NCI-H2171 (cell line): Measurements from ENCODE around the gene PANX1.
"Not testable (repeated sequence)": the region's sequence is repeated elsewhere in the genome, so short reads cannot be mapped to it uniquely, and the experiment has no call there.

Source experiments
- DNase-seq: peaks from one replicate; lab custom pipeline; 2025; lab: John Stamatoyannopoulos, UW

The PANX1 gene, protein sequence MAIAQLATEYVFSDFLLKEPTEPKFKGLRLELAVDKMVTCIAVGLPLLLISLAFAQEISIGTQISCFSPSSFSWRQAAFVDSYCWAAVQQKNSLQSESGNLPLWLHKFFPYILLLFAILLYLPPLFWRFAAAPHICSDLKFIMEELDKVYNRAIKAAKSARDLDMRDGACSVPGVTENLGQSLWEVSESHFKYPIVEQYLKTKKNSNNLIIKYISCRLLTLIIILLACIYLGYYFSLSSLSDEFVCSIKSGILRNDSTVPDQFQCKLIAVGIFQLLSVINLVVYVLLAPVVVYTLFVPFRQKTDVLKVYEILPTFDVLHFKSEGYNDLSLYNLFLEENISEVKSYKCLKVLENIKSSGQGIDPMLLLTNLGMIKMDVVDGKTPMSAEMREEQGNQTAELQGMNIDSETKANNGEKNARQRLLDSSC

DNA sequence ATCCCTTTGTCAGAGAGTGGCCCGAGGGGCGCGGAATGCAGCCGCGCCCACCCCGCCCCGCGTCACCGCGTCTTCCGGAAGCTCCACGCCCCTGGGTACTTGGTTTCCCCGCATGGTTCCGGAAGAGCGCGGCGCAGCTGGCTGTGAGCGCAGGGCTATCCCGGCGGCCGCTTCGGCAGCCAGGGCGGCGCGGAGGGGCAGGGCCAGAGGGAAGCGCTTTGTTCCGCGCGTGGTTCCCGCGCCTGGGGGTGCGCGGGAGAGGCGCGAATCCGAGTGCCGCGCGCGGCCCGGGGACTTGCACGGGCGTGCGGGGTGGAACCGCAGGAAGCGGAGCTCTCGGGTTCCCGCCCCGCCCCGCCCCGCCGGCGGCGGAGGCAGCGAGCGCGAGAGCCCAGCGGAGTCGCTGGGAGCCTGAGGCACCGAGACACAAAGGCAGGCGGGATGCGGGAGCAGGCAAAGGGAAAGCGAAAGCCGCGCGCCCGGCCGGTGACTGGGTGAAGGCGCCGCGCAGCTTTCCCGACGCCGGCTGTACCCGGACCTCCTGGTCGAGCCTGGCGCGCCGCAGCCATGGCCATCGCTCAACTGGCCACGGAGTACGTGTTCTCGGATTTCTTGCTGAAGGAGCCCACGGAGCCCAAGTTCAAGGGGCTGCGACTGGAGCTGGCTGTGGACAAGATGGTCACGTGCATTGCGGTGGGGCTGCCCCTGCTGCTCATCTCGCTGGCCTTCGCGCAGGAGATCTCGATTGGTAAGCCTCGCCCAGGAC, at the start of gene PANX1:
TSS of gene PANX1 (plus strand) at position 96 of the 766 bp plus-strand sequence. CDS start at position 568, 472 bp downstream.
- DNase-seq: peak; percentile 82

DNA sequence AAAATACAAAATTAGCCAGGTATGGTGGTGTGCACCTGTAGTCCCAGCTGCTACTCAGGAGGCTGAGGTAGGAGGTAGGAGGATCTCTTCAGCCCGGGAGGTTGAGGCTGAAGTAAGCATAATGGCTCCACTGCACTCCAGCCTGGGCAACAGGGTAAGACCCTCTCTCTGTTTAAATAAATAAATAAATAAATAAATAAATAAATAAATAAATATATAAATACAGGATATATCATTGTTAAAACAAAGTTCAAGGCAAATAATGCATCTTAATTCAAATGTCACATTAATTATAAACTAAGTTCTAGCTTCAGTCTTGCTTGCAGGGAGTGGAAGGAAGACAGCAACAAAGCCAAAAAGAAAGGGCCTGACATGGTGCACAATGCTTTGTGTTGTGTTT, 44.5 kb upstream of the PANX1 start:
- no peak for DNase-seq

DNA sequence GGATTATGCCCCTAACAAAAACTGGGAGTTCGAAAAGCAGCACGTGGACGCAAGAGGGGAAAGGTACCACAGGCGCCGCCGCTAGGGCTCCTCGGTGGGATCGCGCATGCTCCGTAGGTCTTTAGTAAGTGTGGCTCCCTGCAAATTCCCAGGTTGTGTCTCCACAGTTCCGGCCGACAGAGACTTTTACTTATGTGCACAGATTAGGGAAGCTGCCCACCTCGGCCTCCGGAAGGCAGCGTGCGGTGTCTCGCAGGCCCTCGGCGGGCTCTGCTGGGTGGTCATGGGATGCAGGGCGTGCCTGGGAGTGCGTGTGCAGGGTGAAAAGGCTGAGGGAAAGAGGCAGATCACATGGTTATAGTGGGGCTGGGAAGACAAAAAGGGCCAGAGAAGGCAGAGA, 39.7 kb upstream of the PANX1 start:
- DNase-seq: no peak

DNA sequence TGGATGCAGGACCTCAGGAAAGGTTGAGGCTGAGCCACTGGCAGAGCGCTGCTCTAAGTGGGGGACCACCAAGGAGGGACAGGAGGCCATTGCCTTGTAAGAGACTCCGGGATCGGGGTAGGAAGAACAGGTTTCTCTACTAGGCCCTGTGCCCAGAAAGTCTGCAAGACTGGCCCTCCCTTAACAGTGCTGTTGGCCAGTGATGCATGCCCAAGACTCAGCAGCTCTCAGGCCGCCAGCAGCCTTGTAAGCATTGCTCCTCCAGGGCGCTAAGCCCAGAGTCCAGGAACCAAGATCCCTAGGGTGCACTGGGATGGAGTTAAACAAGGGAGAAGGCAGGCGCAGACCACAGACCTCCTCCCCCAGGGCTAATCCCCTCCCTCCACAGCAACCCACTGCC, 39.3 kb upstream of the PANX1 start:
- DNase-seq: no peak

DNA sequence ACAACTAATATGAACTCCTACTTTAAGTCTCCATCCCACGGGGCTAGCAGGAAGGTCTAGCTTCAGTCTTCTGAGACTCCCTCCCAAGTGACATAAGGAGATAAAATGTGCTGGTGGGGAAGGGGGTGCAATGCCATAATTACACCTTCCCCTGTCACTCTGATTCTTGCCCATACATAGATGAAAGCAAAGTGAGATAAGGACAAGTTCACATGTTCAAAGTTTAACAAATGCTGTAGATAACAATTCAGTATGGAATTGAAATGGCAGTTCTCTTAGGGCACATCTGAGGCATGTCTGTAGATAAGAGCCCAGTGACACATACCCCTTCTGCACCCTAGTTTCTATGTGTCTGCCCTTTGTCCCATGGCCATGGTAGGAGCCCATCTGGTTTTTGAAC, 38.2 kb upstream of the PANX1 start:
- no peak for DNase-seq

DNA sequence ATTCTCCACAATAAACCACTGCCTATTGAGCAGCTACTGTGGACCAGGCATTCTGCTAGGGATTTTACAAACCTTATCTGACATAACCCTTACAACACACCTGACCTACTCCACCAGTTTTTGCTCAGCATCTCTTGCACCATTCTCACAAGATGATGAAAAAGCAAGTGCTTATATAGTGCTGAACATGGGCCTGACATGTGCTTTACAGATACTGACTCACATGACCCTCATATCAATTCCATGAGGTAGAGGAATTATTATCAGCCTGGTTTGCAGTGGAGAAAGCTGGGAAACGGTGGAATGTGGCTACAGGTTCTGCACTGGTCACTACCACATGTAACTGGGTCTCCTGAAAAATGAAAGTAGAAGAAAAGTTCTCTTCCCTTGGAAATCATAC, 37.5 kb upstream of the PANX1 start:
- no peak for DNase-seq

DNA sequence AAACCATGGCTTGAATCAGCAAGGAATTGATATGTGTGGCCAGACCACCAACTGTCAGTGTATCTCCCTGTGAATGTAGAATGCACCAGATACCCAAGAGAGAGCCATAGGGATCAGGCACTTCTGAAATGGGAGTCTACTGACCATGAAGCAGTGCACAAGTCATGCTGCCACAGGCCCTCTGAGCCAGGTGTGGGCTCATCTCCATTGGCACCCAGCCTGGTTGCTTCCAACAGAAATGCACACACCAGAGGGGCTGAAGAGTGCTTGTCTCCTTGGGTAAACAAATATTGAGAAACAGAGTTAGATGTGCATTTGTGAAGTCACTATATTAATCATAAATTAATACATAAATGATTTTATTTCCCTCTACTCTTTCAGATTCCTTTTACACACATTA, 28.4 kb upstream of the PANX1 start:
- no peak for DNase-seq

DNA sequence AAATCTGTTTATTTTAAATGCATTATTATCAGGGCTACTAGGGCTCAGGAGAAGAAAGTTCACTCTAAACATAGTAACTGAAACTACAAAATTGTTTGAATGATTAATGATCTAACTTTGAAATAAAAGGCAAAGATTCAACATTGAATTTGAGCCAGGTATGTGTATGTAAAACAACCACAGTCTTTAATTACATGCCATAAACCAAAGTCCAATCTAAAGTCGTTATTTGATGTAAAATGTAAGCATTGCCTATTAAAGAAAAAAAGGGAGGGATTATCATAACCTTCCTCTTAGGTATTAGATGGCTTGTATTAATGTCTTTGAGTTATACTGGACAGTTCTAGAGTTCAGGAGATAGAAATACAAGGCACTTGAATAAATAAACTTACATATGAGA, 25.2 kb upstream of the PANX1 start:
- no peak for DNase-seq

DNA sequence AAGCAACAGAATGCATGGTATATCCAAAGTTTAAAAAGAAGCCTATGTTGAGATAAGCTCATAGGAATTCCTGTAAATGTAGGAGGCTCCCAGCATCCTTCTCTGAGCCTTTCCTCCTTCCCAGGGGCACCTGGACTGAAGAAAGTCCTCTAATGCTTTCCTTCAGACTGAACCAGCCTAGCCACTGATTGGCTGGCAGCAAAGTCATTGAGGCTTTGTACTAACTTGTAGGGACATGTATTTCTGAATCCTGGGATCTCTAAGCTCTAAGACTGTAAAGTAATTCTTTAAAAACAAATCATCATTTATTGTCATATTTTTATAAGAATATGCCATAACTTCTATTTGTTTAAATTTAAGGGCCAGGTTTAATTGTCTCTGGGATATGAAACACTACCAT, 23.9 kb upstream of the PANX1 start:
- no peak for DNase-seq

DNA sequence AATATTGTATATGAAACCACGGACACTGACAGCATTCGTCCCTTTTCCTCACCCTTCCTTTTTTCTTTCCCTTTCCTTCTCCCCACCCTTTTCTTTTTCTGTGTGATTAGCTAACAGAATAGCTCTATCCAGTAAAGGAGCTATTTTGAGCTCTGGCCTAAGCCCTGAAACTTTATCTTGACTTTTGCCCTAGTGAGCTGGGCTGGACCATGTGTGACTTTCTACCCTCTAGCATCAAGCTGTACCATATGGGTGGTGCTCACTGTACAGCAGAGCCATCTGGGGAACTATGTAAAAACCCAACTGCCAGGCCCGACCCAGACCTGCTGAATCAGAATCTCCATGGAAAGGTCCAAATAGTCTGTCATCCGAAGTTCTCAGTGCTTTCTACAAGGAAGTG, 21.9 kb upstream of the PANX1 start:
- no peak for DNase-seq

DNA sequence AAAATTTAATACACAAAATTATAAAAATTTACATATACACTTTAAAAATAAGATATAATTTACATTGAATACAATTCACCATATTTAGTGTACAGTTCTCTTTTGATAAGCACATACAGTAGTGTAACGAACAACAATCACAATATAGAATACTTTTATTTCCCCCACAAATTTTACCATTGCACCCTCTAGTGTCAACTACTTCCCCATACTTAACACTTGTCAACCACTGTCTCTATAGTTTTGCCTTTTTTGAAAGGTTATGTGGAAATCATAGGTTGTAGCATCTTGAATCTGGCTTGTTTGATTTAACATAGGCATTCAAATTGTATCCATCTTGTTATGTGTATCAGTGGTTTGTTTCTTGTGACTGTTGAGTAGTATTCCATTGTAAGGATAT, 21.3 kb upstream of the PANX1 start:
- no peak for DNase-seq

DNA sequence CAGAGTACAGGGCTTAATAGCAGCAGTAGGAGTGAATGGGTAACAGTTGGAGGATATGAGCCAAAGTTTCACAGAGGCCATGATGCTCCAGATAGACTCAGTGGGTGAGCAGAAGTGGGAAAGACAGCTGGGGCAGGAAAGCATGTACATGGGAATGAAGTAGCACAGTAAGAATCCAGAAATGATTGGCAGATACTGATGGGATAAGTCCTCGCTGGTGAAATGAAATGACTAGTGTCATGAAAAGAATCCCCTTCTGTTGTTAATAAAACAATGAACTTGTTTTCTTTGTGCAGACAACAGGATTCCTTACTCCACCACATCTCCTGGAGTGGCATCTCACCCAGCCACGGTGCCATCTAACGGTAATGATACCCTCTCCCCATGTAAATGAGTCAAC, 17.4 kb upstream of the PANX1 start:
- DNase-seq: no peak

DNA sequence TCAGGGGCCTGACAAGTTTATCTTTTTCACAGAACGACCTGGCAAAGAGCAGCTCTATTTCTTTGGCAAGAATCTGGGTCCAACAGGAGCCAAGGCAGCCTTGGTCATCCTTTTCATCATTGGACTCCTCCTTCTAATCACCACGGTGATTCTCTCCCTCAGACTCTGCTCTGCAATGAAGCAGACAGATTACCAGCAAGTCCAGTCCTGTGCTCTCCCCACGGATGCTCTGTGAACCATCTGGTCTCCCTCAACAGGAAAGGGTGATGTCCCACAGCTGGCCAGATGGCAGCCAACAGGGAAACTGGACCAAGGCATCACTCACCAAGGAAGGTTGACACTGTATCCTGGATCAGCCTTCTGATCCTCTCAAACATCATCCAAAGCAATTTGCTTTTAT, 17.0 kb upstream of the PANX1 start:
- DNase-seq: no peak

DNA sequence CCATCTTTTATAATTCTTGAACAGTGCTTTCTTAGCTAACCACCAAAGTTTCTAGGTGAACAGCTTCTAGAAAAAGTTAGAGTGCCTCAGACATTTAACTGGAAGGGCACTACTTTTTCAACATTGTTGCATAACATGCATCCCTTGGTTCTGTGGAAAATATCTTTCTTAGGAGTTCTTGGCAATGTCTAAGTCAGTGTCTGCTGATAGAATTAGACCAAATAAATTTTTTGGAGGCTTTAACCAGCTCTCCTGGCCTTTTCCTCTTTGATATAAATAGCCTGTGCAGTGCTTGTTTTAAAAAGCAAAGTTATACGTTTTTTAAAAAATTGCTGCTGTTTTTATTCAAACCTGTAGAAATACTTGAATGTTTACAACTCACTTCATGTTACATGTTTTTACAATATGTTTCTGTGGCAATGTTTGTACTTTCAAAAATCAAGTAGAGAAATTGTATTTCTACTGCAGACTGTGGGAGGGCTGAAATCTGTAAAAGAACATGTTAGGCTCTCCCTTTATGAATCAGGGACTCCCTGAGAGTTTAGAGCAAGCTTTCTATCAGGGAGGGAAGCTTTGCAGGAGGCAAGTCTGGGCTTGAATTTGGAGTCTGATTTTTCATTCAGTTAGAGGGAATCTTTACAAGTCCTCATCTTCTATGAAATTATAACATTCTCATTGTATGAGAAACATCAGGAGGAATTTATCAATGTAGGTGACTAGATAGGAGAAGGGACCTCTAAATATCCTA, 16.3 kb upstream of the PANX1 start:
- no peak for DNase-seq

DNA sequence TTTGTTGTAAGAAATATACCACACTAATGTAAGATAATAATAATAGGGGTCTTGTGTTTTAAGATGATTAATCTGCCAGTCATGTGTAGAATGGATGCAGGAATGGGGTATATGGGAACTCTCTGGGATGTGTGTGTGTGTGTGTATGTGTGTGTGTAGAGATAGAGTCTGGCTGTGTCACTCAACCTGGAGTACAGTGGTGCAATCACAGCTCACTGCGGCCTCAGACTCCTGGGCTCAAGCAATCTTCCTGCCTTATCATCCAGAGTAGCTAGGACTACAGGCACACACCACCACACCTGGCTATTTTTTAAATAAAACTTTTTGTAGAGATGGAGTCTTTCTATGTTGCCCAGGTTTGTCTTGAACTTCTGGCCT, 11.5 kb upstream of the PANX1 start:
- no peak for DNase-seq

DNA sequence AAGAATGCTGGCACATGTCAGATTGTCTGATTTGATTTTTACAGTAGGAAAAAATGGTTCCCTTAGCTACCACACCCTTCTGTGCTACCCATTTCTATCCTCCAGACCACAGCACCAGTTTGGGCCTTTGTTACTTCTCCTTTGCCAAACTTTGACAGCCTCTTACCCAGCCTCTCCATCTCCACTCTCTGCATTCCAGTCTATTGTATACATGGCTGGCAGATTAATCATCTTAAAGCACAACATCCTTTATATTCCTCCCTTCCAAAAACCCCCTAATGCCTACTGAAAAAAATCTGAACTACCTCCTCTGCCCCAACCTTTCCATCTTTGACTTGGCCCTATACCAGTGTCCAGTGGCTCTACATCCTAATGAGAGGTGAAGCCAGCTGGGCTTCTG, 10.8 kb upstream of the PANX1 start:
- DNase-seq: no peak

DNA sequence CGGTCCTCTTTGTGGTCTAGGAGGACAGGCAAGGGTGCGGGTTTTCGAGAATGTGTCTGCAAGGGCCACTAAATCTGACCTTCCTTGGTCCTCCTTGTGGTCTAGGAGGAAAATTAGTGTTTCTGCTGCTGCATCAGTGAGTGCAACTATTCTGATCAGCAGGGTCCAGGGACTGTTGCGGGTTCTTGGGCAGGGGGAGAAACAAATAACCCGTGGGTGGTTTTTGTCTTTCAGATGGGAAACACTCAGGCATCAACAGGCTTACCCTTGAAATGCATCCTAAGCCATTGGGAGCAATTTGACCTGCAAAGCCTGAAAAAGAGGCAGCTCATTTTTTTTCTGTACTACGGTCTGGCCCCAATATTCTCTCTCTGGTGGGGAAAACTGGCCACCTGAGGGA, 9.0 kb upstream of the PANX1 start:
- not testable (repeated sequence) for DNase-seq

DNA sequence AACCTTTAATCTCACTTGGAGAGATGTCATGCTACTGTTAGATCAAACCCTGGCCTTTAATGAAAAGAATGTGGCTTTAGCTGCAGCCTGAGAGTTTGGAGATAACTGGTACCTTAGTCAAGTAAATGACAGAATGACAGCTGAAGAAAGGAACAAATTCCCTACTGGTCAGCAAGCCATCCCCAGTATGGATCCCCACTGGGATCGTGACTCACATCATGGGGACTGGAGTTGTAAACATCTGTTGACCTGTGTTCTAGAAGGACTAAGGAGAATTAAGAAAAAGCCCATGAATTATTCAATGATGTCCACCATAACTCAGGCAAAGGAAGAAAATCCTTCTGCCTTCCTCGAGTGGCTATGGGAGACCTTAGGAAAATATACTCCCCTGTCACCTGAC, 8.1 kb upstream of the PANX1 start:
- DNase-seq: not testable (repeated sequence)

DNA sequence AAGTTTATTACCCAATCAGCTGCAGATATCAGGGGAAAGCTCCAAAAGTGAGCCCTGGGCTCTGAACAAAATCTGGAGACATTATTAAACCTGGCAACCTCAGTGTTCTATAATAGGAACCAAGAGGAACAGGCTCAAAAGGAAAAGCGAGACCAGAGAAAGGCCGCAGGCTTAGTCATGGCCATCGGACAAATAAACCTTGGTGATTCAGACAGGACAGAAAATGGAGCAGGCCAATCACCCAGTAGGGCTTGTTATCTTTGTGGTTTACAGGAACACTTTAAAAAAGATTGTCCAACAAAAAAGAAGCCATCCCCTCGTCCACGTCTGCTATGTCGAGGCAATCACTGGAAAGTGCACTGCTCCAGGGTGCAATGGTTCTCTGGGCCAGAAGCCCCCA, 7.7 kb upstream of the PANX1 start:
- no peak for DNase-seq

DNA sequence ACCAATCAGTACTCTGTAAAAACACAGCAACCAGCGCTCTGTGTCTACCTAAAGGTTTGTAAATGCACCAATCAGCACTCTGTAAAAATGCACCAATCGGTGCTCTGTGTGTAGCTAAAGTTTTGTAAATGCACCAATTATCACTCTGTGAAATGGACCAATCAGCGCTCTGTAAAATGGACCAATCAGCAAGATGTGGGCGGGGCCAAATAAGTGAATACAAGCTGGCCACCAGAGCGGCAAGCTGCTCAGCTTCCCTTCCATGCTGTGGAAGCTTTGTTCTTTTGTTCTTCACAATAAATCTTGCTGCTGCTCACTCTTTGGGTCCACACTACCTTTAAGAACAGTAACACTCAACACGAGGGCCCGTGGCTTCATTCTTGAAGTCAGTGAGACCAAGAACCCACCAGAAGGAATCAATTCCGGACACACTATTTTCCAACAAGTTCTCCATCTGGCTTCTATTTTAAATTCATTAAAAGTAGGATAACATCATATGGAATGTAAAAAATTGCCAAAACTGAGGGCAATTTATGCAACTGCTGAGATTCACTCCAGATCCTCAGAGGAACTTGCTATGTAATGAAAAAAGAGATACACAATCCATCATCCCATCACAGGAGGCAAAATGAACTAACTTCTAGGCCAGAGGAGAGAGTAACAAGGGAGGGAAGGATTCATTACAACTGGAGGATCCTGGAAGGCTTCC, 3.1 kb upstream of the PANX1 start:
- DNase-seq: no peak

DNA sequence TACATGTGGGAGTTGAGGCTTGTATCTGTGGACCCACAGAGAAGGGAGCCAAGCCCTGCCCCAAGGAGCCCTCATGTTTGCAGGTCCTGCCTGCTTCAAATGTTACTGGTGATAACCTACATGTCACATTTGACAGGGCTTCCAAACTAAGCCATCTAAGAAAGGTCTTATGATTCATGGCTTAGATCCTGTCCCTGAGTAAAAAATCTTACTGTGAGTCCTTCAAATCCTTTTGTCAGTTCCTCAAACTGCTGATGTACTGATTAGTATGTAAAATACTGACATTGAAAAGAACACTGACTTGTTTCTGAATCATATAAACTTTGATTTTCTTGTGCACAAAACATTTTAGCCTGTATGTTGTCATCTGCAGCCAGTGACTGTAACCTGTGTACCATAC, 1.0 kb upstream of the PANX1 start:
- no peak for DNase-seq

DNA sequence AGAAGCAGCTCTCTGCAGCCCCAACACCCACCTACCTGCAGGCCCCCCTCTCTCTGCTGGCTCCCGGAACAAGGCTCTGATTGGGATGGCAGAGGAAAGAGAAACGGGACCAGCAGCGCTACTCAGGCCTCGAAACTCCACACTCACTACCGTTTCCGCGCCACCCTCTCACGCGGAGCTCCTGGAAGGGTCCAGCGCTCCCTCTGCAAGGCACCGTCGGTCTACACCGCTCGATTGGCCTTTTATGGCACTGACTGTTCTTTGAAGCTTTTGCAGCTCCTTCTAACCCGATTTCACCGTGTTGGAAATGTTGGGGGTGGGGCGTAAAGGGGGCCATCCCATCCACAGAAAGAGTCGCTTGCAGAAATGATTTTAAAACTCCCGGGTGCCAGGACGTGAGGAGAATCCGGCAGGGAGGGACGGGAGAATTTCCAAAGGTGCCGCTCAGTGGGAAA, 323 bp upstream of the PANX1 start:
- DNase-seq: peak; percentile 40
